ENCODE results near the gene DGKH. TPM values are rescaled to one million over a fixed set of nuclear protein-coding genes. Genes with fewer than 3 reads are reported as not detected.

Gene DGKH
- total RNA-seq, 1 experiment from 2014 or later, result 22.8 TPM

DNA sequence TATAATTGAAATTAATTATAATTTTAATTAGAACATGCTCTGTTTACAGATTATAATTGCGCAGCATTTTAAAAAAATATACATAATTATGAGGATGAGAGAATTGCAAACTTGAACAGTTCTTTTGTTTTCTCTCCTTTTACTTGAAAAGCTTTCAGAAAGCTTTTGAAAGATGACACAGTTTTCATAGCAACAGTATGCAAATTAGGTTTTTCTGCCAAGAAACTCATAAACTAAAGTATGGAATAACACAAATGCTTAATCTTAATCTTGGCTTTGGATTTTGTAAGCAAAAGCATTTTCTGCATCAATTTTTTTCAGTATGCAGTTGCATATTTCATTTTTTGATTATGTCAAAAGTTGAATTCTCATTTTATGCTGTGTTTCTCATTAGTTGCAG lies 190.7 kb downstream of the DGKH start:
- ChIA-PET POLR2A (no interaction called here), CTCF (no interaction called here)
- DNase-seq (ENCODE audit: low read depth, low spot score), result no peak
- no peak for ATAC-seq
- Histone ChIP-seq H3K9me3 (ENCODE audit: control insufficient read depth, insufficient read depth, low read depth, low read length) (no peaks in the 10 kb centered on the region), H3K36me3 (ENCODE audit: control insufficient read depth, insufficient read depth, low read length) (peaks cover 3% of the 10 kb centered on the region; the same call in 1 of the 2 replicates), H3K4me3 (ENCODE audit: low read depth in 2 of 2, low read length in 2 of 2) (no peak overlapping the region), H3K4me1 (ENCODE audit: control insufficient read depth, insufficient read depth, low read length) (no peaks in the 10 kb centered on the region), H3K27ac (ENCODE audit: low read length) (no peak overlapping the region), H3K27me3 (ENCODE audit: control insufficient read depth, insufficient read depth, low read length) (no peaks in the 10 kb centered on the region)
- in situ Hi-C loops (cut with HindIII; ENCODE audit: low pct_unique_long_range_greater_than_20kb, low sequenced_read_pairs) (no loop called here), intact Hi-C loops (cut with micrococcal nuclease; ENCODE audit: unreplicated experiment) (no loop called here)
- no TSS peak for BruUV-seq (replicated peaks)
- TF ChIP-seq SIN3A (IDR thresholded peaks at IDR 0.05; ENCODE audit: borderline replicate concordance, insufficient read depth, low read depth, low read length), result no peak
- TF ChIP-seq, protein P1, sequence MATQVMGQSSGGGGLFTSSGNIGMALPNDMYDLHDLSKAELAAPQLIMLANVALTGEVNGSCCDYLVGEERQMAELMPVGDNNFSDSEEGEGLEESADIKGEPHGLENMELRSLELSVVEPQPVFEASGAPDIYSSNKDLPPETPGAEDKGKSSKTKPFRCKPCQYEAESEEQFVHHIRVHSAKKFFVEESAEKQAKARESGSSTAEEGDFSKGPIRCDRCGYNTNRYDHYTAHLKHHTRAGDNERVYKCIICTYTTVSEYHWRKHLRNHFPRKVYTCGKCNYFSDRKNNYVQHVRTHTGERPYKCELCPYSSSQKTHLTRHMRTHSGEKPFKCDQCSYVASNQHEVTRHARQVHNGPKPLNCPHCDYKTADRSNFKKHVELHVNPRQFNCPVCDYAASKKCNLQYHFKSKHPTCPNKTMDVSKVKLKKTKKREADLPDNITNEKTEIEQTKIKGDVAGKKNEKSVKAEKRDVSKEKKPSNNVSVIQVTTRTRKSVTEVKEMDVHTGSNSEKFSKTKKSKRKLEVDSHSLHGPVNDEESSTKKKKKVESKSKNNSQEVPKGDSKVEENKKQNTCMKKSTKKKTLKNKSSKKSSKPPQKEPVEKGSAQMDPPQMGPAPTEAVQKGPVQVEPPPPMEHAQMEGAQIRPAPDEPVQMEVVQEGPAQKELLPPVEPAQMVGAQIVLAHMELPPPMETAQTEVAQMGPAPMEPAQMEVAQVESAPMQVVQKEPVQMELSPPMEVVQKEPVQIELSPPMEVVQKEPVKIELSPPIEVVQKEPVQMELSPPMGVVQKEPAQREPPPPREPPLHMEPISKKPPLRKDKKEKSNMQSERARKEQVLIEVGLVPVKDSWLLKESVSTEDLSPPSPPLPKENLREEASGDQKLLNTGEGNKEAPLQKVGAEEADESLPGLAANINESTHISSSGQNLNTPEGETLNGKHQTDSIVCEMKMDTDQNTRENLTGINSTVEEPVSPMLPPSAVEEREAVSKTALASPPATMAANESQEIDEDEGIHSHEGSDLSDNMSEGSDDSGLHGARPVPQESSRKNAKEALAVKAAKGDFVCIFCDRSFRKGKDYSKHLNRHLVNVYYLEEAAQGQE (IDR thresholded peaks at IDR 0.05; ENCODE audit: insufficient read depth in 1 of 2, low read depth in 2 of 2, low read length in 1 of 2), result no peak
- TF ChIP-seq, protein P2, sequence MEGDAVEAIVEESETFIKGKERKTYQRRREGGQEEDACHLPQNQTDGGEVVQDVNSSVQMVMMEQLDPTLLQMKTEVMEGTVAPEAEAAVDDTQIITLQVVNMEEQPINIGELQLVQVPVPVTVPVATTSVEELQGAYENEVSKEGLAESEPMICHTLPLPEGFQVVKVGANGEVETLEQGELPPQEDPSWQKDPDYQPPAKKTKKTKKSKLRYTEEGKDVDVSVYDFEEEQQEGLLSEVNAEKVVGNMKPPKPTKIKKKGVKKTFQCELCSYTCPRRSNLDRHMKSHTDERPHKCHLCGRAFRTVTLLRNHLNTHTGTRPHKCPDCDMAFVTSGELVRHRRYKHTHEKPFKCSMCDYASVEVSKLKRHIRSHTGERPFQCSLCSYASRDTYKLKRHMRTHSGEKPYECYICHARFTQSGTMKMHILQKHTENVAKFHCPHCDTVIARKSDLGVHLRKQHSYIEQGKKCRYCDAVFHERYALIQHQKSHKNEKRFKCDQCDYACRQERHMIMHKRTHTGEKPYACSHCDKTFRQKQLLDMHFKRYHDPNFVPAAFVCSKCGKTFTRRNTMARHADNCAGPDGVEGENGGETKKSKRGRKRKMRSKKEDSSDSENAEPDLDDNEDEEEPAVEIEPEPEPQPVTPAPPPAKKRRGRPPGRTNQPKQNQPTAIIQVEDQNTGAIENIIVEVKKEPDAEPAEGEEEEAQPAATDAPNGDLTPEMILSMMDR (IDR thresholded peaks at IDR 0.05), result no peak
- no peak for TF ChIP-seq POLR2AphosphoS5 (IDR thresholded peaks at IDR 0.05; ENCODE audit: low read depth, low read length)
- no peak for TF ChIP-seq TCF7L2 (IDR thresholded peaks at IDR 0.05; ENCODE audit: low read depth, low read length)

DNA sequence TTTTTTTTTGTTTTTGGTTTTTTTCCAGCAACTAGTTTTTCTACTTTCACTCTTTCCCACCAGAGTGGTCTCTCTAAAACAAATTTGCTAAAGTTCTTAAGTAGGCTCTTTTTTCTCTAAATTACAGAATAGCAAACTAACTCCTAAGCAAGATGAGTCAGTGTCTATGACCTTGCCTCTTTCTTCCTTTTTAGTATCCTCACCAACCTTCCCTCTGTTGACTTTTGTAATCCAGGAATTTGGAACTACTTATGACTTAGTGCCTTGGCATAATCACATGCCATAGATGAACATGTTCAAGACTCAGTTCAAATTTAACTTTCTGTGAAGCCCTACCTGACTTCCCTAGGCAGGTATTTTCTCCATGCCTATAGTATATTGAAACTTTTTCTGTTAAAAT lies 191.2 kb downstream of the DGKH start:
- DNase-seq (ENCODE audit: low read depth, low spot score) (no peak), ATAC-seq (no peak)
- in situ Hi-C loops (cut with HindIII; ENCODE audit: low pct_unique_long_range_greater_than_20kb, low sequenced_read_pairs) (no loop called here), intact Hi-C loops (cut with micrococcal nuclease; ENCODE audit: unreplicated experiment) (no loop called here)
- TF ChIP-seq POLR2AphosphoS5 (IDR thresholded peaks at IDR 0.05; ENCODE audit: low read depth, low read length), result no peak
- TF ChIP-seq, protein P2 (IDR thresholded peaks at IDR 0.05), result no peak
- TF ChIP-seq, protein P1 (IDR thresholded peaks at IDR 0.05; ENCODE audit: insufficient read depth in 1 of 2, low read depth in 2 of 2, low read length in 1 of 2), result no peak
- no peak for TF ChIP-seq TCF7L2 (IDR thresholded peaks at IDR 0.05; ENCODE audit: low read depth, low read length)
- no peak for TF ChIP-seq SIN3A (IDR thresholded peaks at IDR 0.05; ENCODE audit: borderline replicate concordance, insufficient read depth, low read depth, low read length)
- BruUV-seq (replicated peaks), result no TSS peak
- Histone ChIP-seq H3K9me3 (ENCODE audit: control insufficient read depth, insufficient read depth, low read depth, low read length) (no peaks in the 10 kb centered on the region), H3K36me3 (ENCODE audit: control insufficient read depth, insufficient read depth, low read length) (peaks cover 3% of the 10 kb centered on the region; the same call in 1 of the 2 replicates), H3K27me3 (ENCODE audit: control insufficient read depth, insufficient read depth, low read length) (no peaks in the 10 kb centered on the region), H3K4me1 (ENCODE audit: control insufficient read depth, insufficient read depth, low read length) (no peaks in the 10 kb centered on the region), H3K4me3 (ENCODE audit: low read depth in 2 of 2, low read length in 2 of 2) (no peak overlapping the region), H3K27ac (ENCODE audit: low read length) (no peak overlapping the region)
- ChIA-PET CTCF (no interaction called here), POLR2A (no interaction called here)
